MCF 10A (cell line): Measurements from ENCODE around the gene MOV10L1. TPM values are rescaled to one million over a fixed set of nuclear protein-coding genes. Genes with fewer than 3 reads are reported as not detected.
"Not testable (repeated sequence)": the region's sequence is repeated elsewhere in the genome, so short reads cannot be mapped to it uniquely, and the experiment has no call there.

Source experiments
- BruUV-seq: library from RNA; stranded (reverse); fragments of 400-500 nt; replicated peaks from 2 replicates; lab custom pipeline; 2021; lab: Mats Ljungman, UMichigan
- CTCF ChIA-PET: fragments of 300-600 bp; sonication (Branson Sonifier 250); formaldehyde crosslinking; extraction: SDS; loops from one replicate; lab custom pipeline; 2021; ENCODE audit warnings: antibody characterized with exemption, inconsistent platforms; lab: Yijun Ruan, JAX
- POLR2A ChIA-PET: fragments of 300-600, 350-650 bp; sonication (Branson Sonifier 250); formaldehyde crosslinking; extraction: SDS; loops from one replicate; lab custom pipeline; 2020; ENCODE audit warnings: antibody characterized with exemption, inconsistent platforms; lab: Yijun Ruan, JAX
- DNase-seq: peaks from one replicate; pipeline ENCODE4 v3.0.0-alpha.2; 2018; ENCODE audit not compliant: unreplicated experiment
- H3K27ac Mint-ChIP-seq: one replicate; pipeline ENCODE4 v1.8.0; 2022; ENCODE audit warnings: mild to moderate bottlenecking, low read depth, mixed read lengths; ENCODE audit not compliant: unreplicated experiment
- H3K27me3 Mint-ChIP-seq: one replicate; pipeline ENCODE4 v1.8.0; 2022; ENCODE audit warnings: mixed read lengths; ENCODE audit not compliant: insufficient read depth, unreplicated experiment
- H3K36me3 Mint-ChIP-seq: one replicate; pipeline ENCODE4 v1.8.0; 2022; ENCODE audit warnings: mild to moderate bottlenecking, moderate library complexity, mixed read lengths; ENCODE audit not compliant: insufficient read depth, unreplicated experiment
- H3K4me1 Mint-ChIP-seq: one replicate; pipeline ENCODE4 v1.8.0; 2022; ENCODE audit warnings: mixed read lengths; ENCODE audit not compliant: insufficient read depth, unreplicated experiment
- H3K4me3 Mint-ChIP-seq: one replicate; pipeline ENCODE4 v1.8.0; 2022; ENCODE audit warnings: mild to moderate bottlenecking, moderate library complexity, mixed read lengths; ENCODE audit not compliant: unreplicated experiment
- H3K9me3 Mint-ChIP-seq: one replicate; pipeline ENCODE4 v1.8.0; 2022; ENCODE audit warnings: mixed read lengths; ENCODE audit not compliant: unreplicated experiment
- intact Hi-C: fragments of 100-400 bp; cut with micrococcal nuclease; formaldehyde crosslinking; loops from 2 replicates; pipeline ENCODE4 v1.14.1; 2022
- total RNA-seq: library from RNA; stranded (reverse); gene quantifications from 2 replicates; pipeline ENCODE4 v1.2.3, GENCODE V29; 2022
- TF ChIP-seq, protein P1 (sequence below): fragments of 200-600 bp; IDR thresholded peaks from one replicate; pipeline ENCODE4 v1.8.0; 2022; ENCODE audit warnings: antibody characterized with exemption, mild to moderate bottlenecking; ENCODE audit not compliant: unreplicated experiment

MOV10L1 gene
- total RNA-seq, 1 experiment from 2014 or later, result not detected

DNA sequence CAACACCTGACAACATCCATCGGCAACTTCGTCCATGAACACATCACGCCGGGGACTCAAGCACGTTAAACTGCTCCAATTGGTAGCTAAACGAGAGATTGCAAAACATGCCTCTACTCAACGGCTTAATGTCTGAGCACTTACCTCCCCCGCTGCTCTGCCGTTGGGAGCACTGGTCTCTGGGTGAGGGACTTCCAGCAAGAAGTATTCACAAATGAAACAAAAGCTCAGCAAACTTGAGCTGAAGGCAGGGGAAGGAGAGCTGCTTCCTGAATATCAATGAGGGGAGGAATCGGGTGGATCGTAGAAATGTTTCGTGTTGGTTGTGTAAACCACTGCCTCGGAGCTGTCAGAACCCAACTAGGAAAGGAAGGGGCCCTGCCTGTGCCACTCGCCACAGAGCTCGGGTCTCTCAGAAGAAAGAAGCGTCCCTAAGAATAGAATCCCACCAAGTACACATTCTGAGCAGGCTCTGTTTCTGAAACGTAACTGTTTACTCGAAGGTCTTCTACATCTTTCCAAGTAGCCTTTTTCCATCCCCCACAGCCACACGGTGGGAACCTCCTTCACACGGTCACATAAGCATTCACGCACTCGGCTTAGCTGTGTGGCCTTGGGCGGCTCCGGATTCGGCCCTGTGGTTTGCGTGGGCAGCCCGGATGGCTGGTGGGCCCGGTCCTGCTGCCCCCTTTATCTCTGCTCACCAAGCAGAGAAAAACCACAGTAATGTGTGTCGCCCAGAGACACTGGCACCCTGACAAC, 4.4 kb upstream of the MOV10L1 start, which contains the start of gene MLC1:
TSS of gene MLC1 (minus strand) at position 216 of the 762 bp plus-strand sequence. CDS start 524 bp downstream, outside the sequence.
- no peak within 1 kb of the TSS for H3K4me3 Mint-ChIP-seq
- POLR2A ChIA-PET, result interaction anchor here (0.7 kb wide), 1 partner anchor 20 kb away, joined by 3 read pairs; no protein-coding TSS in a partner anchor

DNA sequence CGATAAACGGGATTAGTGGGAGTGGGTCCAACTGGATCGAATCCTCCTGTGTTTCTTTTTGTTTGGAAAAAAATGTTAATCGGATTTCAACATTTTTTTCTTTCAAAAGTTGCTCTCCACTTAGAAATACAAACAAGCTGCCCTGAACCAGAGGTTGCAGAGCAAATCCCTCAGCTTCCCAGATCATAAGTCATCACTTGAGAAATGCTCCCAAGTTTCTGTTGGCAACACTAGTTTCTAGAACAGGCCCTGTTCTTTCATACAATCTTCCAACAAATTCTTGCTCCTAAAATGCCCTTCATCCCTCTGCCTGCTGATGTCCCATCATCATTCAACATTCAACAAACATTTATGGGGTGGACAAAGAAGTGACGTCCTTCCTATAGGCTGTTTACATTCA, 3.3 kb upstream of the MOV10L1 start:
- POLR2A ChIA-PET, result no interaction called here
- no peak for DNase-seq

More for the DNA sequence above, 4.4 kb upstream of the MOV10L1 start, which contains the start of gene MLC1:
- no peak within 1 kb of the TSS for H3K27ac Mint-ChIP-seq
- H3K4me1 Mint-ChIP-seq, result peaks cover 8% of the 10 kb centered on the region
- H3K9me3 Mint-ChIP-seq, result peaks cover 8% of the 10 kb centered on the region
- no peaks in the 10 kb centered on the region for H3K27me3 Mint-ChIP-seq
- no TSS peak for BruUV-seq
- DNase-seq, result no peak
- TF ChIP-seq, protein P1, sequence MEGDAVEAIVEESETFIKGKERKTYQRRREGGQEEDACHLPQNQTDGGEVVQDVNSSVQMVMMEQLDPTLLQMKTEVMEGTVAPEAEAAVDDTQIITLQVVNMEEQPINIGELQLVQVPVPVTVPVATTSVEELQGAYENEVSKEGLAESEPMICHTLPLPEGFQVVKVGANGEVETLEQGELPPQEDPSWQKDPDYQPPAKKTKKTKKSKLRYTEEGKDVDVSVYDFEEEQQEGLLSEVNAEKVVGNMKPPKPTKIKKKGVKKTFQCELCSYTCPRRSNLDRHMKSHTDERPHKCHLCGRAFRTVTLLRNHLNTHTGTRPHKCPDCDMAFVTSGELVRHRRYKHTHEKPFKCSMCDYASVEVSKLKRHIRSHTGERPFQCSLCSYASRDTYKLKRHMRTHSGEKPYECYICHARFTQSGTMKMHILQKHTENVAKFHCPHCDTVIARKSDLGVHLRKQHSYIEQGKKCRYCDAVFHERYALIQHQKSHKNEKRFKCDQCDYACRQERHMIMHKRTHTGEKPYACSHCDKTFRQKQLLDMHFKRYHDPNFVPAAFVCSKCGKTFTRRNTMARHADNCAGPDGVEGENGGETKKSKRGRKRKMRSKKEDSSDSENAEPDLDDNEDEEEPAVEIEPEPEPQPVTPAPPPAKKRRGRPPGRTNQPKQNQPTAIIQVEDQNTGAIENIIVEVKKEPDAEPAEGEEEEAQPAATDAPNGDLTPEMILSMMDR, result no peak
- no peaks in the 10 kb centered on the region for H3K36me3 Mint-ChIP-seq
- intact Hi-C loops, result no loop called here
- CTCF ChIA-PET, result no interaction called here

DNA sequence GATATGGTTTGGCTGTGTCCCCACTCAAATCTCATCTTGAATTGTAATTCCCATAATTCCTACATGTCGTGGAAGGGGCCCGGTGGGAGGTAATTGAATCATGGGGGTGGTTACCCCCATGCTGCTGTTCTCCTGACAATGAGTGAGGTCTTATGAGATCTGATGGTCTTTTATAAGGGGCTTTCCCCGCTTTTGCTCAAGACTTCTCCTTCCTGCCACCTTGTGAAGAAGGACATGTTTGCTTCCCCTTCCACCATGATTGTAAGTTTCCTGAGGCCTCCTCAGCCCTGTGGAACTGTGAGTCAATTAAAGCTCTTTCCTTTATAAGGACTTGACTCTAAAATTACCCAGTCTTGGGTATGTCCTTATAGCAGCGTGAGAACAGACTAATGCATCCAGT, 2.8 kb upstream of the MOV10L1 start:
- H3K27ac Mint-ChIP-seq, DNase-seq, POLR2A ChIA-PET, H3K27me3 Mint-ChIP-seq, H3K4me1 Mint-ChIP-seq, H3K36me3 Mint-ChIP-seq, H3K4me3 Mint-ChIP-seq, intact Hi-C loops, H3K9me3 Mint-ChIP-seq, BruUV-seq: not testable (repeated sequence)
- CTCF ChIA-PET, result interaction anchor here (1.0 kb wide), 1 partner anchor 59 kb away, joined by 3 read pairs; no protein-coding TSS in a partner anchor

More for the DNA sequence above, 3.3 kb upstream of the MOV10L1 start:
- Mint-ChIP-seq H3K27me3 (peaks cover 1% of the 10 kb centered on the region), H3K27ac (no peak overlapping the region), H3K36me3 (no peaks in the 10 kb centered on the region), H3K9me3 (peaks cover 8% of the 10 kb centered on the region), H3K4me3 (no peak overlapping the region), H3K4me1 (peaks cover 8% of the 10 kb centered on the region)
- TF ChIP-seq, protein P1, result no peak
- CTCF ChIA-PET, result interaction anchor here (1.0 kb wide), 1 partner anchor 60 kb away, joined by 3 read pairs; no protein-coding TSS in a partner anchor
- intact Hi-C loops, result no loop called here
- BruUV-seq, result no TSS peak

DNA sequence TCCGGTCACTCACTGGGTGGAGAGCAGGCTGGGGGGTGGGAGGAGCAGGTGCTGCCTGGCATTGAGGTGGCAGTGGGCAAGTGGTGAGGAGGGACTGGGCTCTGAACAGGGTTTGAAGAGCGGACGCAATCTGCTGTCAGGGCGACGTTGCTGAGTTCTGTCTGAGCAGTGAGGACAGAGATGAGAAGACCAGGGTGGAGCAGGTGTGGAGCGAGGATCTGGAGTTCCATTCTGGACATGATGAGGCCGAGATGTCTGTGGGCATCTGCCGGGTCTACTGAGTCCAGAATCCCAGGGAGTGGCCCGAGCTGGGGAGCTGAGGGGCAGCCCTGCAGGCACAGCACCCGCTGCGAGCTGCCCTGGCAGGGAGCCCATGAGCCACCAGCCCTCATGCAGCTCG, 2.2 kb upstream of the MOV10L1 start:
- BruUV-seq, result no TSS peak
- TF ChIP-seq, protein P1, result no peak
- POLR2A ChIA-PET, result no interaction called here
- no peak overlapping the region for H3K4me3 Mint-ChIP-seq
- DNase-seq, result no peak
- peaks cover 8% of the 10 kb centered on the region for H3K9me3 Mint-ChIP-seq
- H3K27ac Mint-ChIP-seq, result no peak overlapping the region
- CTCF ChIA-PET, result no interaction called here
- intact Hi-C loops, result no loop called here
- peaks cover 8% of the 10 kb centered on the region for H3K4me1 Mint-ChIP-seq
- no peaks in the 10 kb centered on the region for H3K36me3 Mint-ChIP-seq
- peaks cover 8% of the 10 kb centered on the region for H3K27me3 Mint-ChIP-seq
